ENCODE data around the gene WSCD2. TPM values are rescaled to one million over a fixed set of nuclear protein-coding genes. Genes with fewer than 3 reads are reported as not detected.

WSCD2 gene
- total RNA-seq, 3 donors from 2014 or later = 0.53 to 2.0 (median 0.72) TPM

DNA sequence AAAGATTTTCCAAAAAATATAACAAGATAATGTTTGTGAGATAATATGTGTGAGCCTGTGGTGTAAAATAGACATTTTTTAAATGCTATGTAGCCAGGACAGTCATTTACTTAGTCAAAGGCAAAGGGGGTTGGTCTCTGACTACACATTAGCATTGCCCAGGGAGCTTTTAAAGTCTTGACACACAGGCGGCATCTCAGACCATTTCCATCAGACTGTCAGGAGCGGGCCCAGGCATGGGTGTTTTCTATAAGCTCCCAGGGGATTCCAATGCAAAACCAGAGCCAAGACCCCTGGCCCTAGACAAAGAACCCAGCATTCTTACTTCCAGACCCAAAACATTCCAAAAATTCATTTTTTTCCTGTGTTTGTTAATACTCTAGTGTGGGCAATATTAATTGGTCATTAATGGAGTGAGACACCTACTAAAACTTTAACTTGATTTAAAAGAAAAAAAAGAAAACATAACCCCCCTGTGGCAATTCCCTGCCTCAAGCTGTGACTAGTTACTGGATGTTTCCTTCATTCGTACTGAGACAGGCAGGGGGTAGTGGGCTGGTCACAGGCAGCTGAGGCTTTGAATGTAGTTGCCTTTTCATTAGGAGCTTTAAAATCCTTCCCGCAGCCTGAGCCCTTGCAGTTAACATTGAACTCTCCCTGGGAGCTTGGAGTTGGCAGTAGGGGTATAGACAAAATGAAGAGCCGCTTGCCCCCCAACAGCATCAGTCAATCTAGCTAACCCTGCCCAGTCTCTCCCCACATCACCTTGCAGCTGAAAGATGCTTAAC is 106.3 kb downstream of the WSCD2 start:
- TF ChIP-seq, protein P1, sequence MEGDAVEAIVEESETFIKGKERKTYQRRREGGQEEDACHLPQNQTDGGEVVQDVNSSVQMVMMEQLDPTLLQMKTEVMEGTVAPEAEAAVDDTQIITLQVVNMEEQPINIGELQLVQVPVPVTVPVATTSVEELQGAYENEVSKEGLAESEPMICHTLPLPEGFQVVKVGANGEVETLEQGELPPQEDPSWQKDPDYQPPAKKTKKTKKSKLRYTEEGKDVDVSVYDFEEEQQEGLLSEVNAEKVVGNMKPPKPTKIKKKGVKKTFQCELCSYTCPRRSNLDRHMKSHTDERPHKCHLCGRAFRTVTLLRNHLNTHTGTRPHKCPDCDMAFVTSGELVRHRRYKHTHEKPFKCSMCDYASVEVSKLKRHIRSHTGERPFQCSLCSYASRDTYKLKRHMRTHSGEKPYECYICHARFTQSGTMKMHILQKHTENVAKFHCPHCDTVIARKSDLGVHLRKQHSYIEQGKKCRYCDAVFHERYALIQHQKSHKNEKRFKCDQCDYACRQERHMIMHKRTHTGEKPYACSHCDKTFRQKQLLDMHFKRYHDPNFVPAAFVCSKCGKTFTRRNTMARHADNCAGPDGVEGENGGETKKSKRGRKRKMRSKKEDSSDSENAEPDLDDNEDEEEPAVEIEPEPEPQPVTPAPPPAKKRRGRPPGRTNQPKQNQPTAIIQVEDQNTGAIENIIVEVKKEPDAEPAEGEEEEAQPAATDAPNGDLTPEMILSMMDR (IDR thresholded peaks at IDR 0.05) = no peak
- H3K4me1 ChIP-seq (ENCODE audit: low read depth) = no peaks in the 10 kb centered on the region
- no peak overlapping the region for H3K4me3 ChIP-seq
- ATAC-seq = no peak
- H3K36me3 ChIP-seq (ENCODE audit: low read depth) = no peaks in the 10 kb centered on the region
- no peak for DNase-seq
- intact Hi-C loops (cut with DNase I, micrococcal nuclease) = no loop called here
- H3K9me3 ChIP-seq = no peaks in the 10 kb centered on the region

DNA sequence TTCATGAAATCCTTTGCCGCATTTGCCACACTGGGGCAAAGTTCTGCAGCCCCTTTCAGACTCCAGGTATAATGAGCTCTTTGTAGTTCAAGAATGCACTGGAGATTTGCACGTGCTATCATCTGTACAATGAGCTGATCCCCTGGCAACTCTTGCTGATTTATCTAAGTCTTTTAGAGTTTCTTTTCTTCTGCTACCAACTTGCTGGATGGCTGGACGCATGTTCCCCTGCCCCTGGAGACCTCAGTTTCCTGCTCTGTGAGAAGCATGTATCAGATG is 106.8 kb downstream of the WSCD2 start:
- Histone ChIP-seq H3K9me3 (no peaks in the 10 kb centered on the region), H3K4me1 (ENCODE audit: low read depth) (no peaks in the 10 kb centered on the region), H3K36me3 (ENCODE audit: low read depth) (no peaks in the 10 kb centered on the region), H3K4me3 (no peak overlapping the region)
- intact Hi-C loops (cut with DNase I, micrococcal nuclease) = no loop called here
- TF ChIP-seq, protein P1 (IDR thresholded peaks at IDR 0.05) = no peak
- no peak for DNase-seq
- no peak for ATAC-seq

DNA sequence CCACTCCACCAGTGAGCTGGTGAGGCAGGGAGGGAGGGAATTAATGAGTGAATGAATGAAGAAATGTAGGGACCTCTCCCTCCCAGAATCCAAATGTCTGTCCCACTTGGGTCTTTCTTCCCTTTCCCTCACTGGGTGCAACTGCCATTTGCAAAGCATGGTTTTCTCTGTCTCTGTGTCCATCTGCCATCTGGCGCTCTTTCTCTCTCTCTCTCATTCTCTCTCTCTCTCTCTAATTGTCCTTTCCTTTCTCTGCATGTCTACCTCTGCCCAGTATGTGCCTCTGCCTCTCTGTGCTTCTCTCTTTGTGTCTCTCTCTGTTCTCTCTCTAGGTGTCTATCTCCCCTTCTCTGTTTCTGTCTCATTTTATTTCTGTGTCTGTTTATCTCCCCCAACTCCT is 107.3 kb downstream of the WSCD2 start:
- H3K9me3 ChIP-seq = no peaks in the 10 kb centered on the region
- ATAC-seq = no peak
- no peak overlapping the region for H3K4me3 ChIP-seq
- no peaks in the 10 kb centered on the region for H3K36me3 ChIP-seq (ENCODE audit: low read depth)
- no peak for DNase-seq
- intact Hi-C loops (cut with DNase I, micrococcal nuclease) = no loop called here
- H3K4me1 ChIP-seq (ENCODE audit: low read depth) = no peaks in the 10 kb centered on the region
- TF ChIP-seq, protein P1 (IDR thresholded peaks at IDR 0.05) = no peak

DNA sequence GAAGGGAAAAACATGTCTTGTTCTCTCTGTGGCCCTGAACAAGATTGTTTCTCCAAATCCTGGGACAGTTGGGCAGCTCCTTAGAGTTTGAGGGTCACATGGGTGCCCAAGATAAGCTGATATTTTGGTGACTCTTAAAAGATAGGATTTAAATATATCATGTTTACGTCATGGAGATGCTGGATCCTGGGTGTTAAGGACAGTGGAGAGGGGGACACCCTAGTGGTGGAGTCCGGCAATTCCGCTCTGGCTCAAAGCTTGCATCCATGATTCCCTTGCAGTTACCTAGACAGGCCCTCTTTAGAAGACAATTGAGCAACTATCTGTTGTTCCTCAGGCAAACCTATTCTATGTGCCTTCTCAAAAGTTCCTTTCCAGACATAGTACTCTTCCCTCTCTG is 108.2 kb downstream of the WSCD2 start:
- intact Hi-C loops (cut with DNase I, micrococcal nuclease) = no loop called here
- TF ChIP-seq, protein P1 (IDR thresholded peaks at IDR 0.05) = no peak

DNA sequence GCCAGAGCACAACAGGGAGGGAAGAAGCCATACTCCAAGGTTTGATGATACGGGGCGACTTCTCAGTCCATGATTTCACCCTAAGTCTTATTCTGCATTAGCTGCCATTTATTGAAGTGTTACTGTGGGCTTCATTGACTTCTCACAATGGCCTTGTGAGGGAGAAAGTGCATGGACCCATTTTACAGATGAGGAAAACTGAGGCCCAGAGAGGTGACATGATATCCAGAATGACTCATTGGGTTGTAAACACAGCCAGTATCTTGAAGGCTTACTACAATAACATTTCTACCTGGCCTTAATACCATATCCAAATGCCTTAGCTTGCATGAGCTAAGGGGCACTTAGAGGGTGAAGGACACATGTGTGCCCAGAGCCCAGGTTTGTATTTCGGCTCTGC is 109.4 kb downstream of the WSCD2 start:
- H3K4me1 ChIP-seq (ENCODE audit: low read depth) = no peaks in the 10 kb centered on the region
- DNase-seq (no peak), ATAC-seq (no peak)
- no peak overlapping the region for H3K4me3 ChIP-seq
- intact Hi-C loops (cut with DNase I, micrococcal nuclease) = no loop called here
- no peaks in the 10 kb centered on the region for H3K9me3 ChIP-seq
- no peaks in the 10 kb centered on the region for H3K36me3 ChIP-seq (ENCODE audit: low read depth)
- TF ChIP-seq, protein P1 (IDR thresholded peaks at IDR 0.05) = no peak

More for the DNA sequence above, 108.2 kb downstream of the WSCD2 start:
- ATAC-seq = no peak
- no peaks in the 10 kb centered on the region for H3K9me3 ChIP-seq
- H3K4me1 ChIP-seq (ENCODE audit: low read depth) = no peaks in the 10 kb centered on the region
- no peak for DNase-seq
- H3K36me3 ChIP-seq (ENCODE audit: low read depth) = no peaks in the 10 kb centered on the region
- no peak overlapping the region for H3K4me3 ChIP-seq

DNA sequence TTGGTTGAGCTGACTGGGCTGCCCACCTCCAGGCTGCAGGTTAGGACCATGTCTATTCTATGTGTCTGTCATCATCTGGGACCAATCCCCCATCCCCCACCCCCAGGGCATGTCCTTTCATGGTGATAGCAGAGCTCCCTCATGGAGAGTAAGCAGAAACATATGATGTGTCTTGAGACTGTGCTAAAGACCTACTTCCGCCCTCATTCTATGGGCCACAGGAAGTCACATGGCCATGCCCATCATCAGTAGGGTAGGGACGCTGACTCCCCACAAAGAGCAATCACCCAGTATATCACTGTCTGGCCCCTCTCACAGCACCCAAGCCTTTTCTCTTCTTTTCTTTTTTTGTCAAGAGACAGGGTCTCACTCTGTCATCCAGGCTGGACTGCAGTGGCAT is 110.3 kb downstream of the WSCD2 start:
- intact Hi-C loops (cut with DNase I, micrococcal nuclease) = no loop called here
- H3K4me1 ChIP-seq (ENCODE audit: low read depth) = no peaks in the 10 kb centered on the region
- DNase-seq (no peak), ATAC-seq (no peak)
- TF ChIP-seq, protein P1 (IDR thresholded peaks at IDR 0.05) = no peak
- H3K36me3 ChIP-seq (ENCODE audit: low read depth) = no peaks in the 10 kb centered on the region
- no peaks in the 10 kb centered on the region for H3K9me3 ChIP-seq
- H3K4me3 ChIP-seq = no peak overlapping the region

Data from mucosa of descending colon (tissue), 3 donors.